Measurements from ENCODE around the gene RNF130.
"Not testable (repeated sequence)": the region's sequence is repeated elsewhere in the genome, so short reads cannot be mapped to it uniquely, and the experiment has no call there.

RNF130 gene

GRCh38 chr5:180013678-180014077, 57.9 kb downstream of the RNF130 start:
- no peak for DNase-seq

GRCh38 chr5:180012316-180012715, 59.2 kb downstream of the RNF130 start:
- DNase-seq: no peak

GRCh38 chr5:180010636-180011035, 60.9 kb downstream of the RNF130 start:
- no peak for DNase-seq

- DNase-seq: no peak
These were observed 62.0 kb downstream of the RNF130 start for GRCh38 chr5:180009581-180009980.

- no peak for DNase-seq
These were observed 63.1 kb downstream of the RNF130 start for GRCh38 chr5:180008433-180008832.

- DNase-seq: no peak
These were observed 64.0 kb downstream of the RNF130 start for GRCh38 chr5:180007582-180007981.

GRCh38 chr5:180006141-180006540, 65.4 kb downstream of the RNF130 start:
- no peak for DNase-seq

GRCh38 chr5:180003127-180003526, 68.4 kb downstream of the RNF130 start:
- no peak for DNase-seq

GRCh38 chr5:180001742-180002141, 69.8 kb downstream of the RNF130 start:
- no peak for DNase-seq

- no peak for DNase-seq
These were observed 70.4 kb downstream of the RNF130 start for GRCh38 chr5:180001136-180001535.

- DNase-seq: no peak
These were observed 73.1 kb downstream of the RNF130 start for GRCh38 chr5:179998485-179998884.

- no peak for DNase-seq
These were observed 76.8 kb downstream of the RNF130 start for GRCh38 chr5:179994583-179995323.

GRCh38 chr5:179992855-179993254, 78.7 kb downstream of the RNF130 start:
- DNase-seq: not testable (repeated sequence)

- DNase-seq: no peak
These were observed 80.5 kb downstream of the RNF130 start for GRCh38 chr5:179991106-179991505.

- not testable (repeated sequence) for DNase-seq
These were observed 81.0 kb downstream of the RNF130 start for GRCh38 chr5:179990525-179990924.

GRCh38 chr5:179986328-179986727, 85.2 kb downstream of the RNF130 start:
- DNase-seq: no peak

- DNase-seq: no peak
These were observed 89.9 kb downstream of the RNF130 start for GRCh38 chr5:179981636-179982035.

GRCh38 chr5:179980767-179981166, 90.8 kb downstream of the RNF130 start:
- no peak for DNase-seq

GRCh38 chr5:179978792-179979191, 92.8 kb downstream of the RNF130 start:
- no peak for DNase-seq

- DNase-seq: no peak
These were observed 95.8 kb downstream of the RNF130 start for GRCh38 chr5:179975713-179976134.

GRCh38 chr5:179974946-179975712, 96.4 kb downstream of the RNF130 start:
- peak; percentile 47 for DNase-seq

- DNase-seq: no peak
These were observed 97.2 kb downstream of the RNF130 start for GRCh38 chr5:179974246-179974945.

- DNase-seq: no peak
These were observed 98.2 kb downstream of the RNF130 start for GRCh38 chr5:179973391-179973790.

- DNase-seq: no peak
These were observed 102.4 kb downstream of the RNF130 start for GRCh38 chr5:179969110-179969509.
